Measurements from ENCODE around the gene UBE3C.
"Not testable (repeated sequence)": the region's sequence is repeated elsewhere in the genome, so short reads cannot be mapped to it uniquely, and the experiment has no call there.

The UBE3C gene

DNA sequence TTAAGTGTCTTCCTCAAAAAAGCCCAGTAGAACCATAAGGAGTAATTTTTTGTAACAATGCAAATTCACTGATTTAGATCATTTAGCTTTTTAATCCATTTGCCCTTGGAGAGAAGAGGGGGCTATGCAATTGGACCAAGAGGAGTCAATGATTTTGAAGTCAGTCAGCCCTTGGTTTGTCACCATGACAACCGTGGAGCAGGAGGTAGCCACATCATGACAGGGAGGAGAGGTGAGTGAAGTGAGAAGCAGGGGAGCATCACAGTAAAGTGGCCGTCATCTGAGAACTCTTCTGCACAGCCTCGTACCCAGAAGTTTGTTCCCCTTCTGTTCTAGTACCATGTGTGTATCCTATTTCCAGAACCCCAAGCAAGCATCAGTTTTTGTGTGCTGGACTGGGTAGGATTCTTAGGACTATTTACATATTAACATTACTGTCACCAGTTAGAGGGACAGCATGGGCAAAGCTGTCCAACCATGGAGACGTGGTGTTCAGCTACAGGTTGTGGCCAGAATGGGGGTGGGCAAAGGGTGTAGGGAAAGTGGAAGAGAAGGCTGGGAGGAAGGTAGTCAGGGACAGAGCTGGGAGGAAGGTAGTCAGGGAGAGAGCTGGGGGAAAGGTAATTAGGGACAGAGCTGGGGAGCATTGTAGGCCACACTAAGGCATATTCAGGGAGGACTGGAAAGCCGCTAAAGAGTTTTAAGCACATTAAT, 13.1 kb downstream of the UBE3C start:
- Histone ChIP-seq H3K4me1 (ENCODE audit: insufficient read depth, low read length) (peaks cover 16% of the 10 kb centered on the region), H3K27me3 (ENCODE audit: control insufficient read depth in 1 of 2, insufficient read depth in 2 of 2, low read length in 2 of 2) (no peaks in the 10 kb centered on the region)

GRCh38 chr7:157152391-157152937, 13.7 kb downstream of the UBE3C start:
- peaks cover 16% of the 10 kb centered on the region for H3K4me1 ChIP-seq (ENCODE audit: insufficient read depth, low read length)
- no peak overlapping the region for H3K9ac ChIP-seq (ENCODE audit: low read length)
- H3K27me3 ChIP-seq (ENCODE audit: control insufficient read depth in 1 of 2, insufficient read depth in 2 of 2, low read length in 2 of 2), result no peaks in the 10 kb centered on the region
- H3K36me3 ChIP-seq (ENCODE audit: insufficient read depth, low read length), result peaks cover 3% of the 10 kb centered on the region
- no peaks in the 10 kb centered on the region for H3K9me3 ChIP-seq (ENCODE audit: low read length)
- no peak overlapping the region for H3K4me3 ChIP-seq (ENCODE audit: low read depth in 1 of 2, low read length in 2 of 2)
- no peak overlapping the region for H3K27ac ChIP-seq (ENCODE audit: low read depth, low read length)

More for the DNA sequence above, 13.1 kb downstream of the UBE3C start:
- Histone ChIP-seq H3K9ac (ENCODE audit: low read length) (no peak overlapping the region), H3K36me3 (ENCODE audit: insufficient read depth, low read length) (peaks cover 3% of the 10 kb centered on the region), H3K9me3 (ENCODE audit: low read length) (no peaks in the 10 kb centered on the region), H3K27ac (ENCODE audit: low read depth, low read length) (no peak overlapping the region), H3K4me3 (ENCODE audit: low read depth in 1 of 2, low read length in 2 of 2) (no peak overlapping the region)

GRCh38 chr7:157153260-157153659, 14.5 kb downstream of the UBE3C start:
- peaks cover 3% of the 10 kb centered on the region for H3K36me3 ChIP-seq (ENCODE audit: insufficient read depth, low read length)
- H3K27ac ChIP-seq (ENCODE audit: low read depth, low read length), result no peak overlapping the region
- H3K4me1 ChIP-seq (ENCODE audit: insufficient read depth, low read length), result peaks cover 16% of the 10 kb centered on the region

DNA sequence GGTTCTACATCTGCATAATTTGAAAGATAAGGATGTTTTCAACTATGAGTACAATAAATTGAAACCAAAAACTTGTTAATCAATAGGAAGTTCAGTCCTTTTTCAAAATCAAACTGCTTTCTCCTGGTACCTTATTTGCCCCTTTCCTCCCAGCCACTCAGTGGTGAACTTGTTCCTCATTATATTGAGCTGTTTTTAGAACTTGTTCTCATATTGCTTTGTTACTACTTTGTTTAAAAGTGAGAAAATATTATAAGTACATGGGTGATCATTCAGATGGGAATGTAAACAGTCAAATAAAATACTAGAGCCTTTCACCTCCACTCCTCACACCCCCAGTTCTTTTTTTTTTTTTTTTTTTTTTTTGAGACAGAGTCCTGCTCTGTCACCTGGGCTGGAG, 17.2 kb downstream of the UBE3C start:
- peaks cover 6% of the 10 kb centered on the region for H3K4me1 ChIP-seq (ENCODE audit: insufficient read depth, low read length)
- H3K9me3 ChIP-seq (ENCODE audit: low read length), result no peaks in the 10 kb centered on the region
- H3K4me3 ChIP-seq (ENCODE audit: low read depth in 1 of 2, low read length in 2 of 2), result no peak overlapping the region
- no peak overlapping the region for H3K27ac ChIP-seq (ENCODE audit: low read depth, low read length)
- peaks cover 3% of the 10 kb centered on the region for H3K36me3 ChIP-seq (ENCODE audit: insufficient read depth, low read length)
- no peaks in the 10 kb centered on the region for H3K27me3 ChIP-seq (ENCODE audit: control insufficient read depth in 1 of 2, insufficient read depth in 2 of 2, low read length in 2 of 2)
- no peak overlapping the region for H3K9ac ChIP-seq (ENCODE audit: low read length)

More at GRCh38 chr7:157153260-157153659, 14.5 kb downstream of the UBE3C start:
- Histone ChIP-seq H3K27me3 (ENCODE audit: control insufficient read depth in 1 of 2, insufficient read depth in 2 of 2, low read length in 2 of 2) (no peaks in the 10 kb centered on the region), H3K9me3 (ENCODE audit: low read length) (no peaks in the 10 kb centered on the region), H3K4me3 (ENCODE audit: low read depth in 1 of 2, low read length in 2 of 2) (no peak overlapping the region), H3K9ac (ENCODE audit: low read length) (no peak overlapping the region)

DNA sequence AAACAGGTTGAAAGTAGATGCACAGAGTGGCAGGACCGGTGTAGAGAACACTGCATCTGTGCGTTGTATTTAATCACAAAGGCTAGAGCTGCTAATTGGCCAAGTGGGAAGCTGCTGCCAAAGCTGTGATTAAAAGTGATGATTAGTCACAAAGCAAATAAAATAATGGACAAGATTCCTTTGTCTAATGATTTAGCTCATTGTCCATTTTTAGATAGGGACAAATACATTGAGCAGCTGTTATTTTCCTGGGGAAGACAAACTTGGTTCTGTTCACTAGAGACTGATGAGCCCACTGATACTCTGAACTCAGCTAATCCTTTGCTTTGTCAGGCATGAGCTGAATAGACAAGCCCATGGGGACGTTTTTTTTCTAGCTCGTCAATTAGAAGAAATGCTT, 19.7 kb downstream of the UBE3C start:
- H3K36me3 ChIP-seq (ENCODE audit: insufficient read depth, low read length), result no peaks in the 10 kb centered on the region
- H3K27ac ChIP-seq (ENCODE audit: low read depth, low read length), result no peak overlapping the region
- no peak overlapping the region for H3K4me3 ChIP-seq (ENCODE audit: low read depth in 1 of 2, low read length in 2 of 2)
- H3K9ac ChIP-seq (ENCODE audit: low read length), result no peak overlapping the region
- no peaks in the 10 kb centered on the region for H3K9me3 ChIP-seq (ENCODE audit: low read length)
- no peaks in the 10 kb centered on the region for H3K4me1 ChIP-seq (ENCODE audit: insufficient read depth, low read length)
- no peaks in the 10 kb centered on the region for H3K27me3 ChIP-seq (ENCODE audit: control insufficient read depth in 1 of 2, insufficient read depth in 2 of 2, low read length in 2 of 2)

DNA sequence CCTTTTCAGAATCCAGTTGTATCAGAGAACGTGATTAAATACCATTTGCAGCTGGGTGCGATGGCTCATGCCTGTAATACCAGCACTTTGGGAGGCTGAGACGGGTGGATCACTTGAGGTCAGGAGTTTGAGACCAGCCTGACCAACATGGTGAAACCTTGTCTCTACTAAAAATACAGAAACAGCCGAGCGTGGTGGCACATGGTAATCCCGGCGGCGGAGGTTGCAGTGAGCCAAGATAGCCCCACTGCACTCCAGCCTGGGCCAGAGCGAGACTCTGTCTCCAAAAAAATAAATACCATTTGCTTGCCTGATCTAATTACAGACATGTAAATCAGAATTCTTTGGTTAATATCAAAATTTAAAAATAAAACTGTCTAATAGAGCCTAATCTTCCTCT, 20.8 kb downstream of the UBE3C start:
- not testable (repeated sequence) for H3K36me3 ChIP-seq (ENCODE audit: insufficient read depth, low read length); H3K4me3 ChIP-seq (ENCODE audit: low read depth in 1 of 2, low read length in 2 of 2); H3K4me1 ChIP-seq (ENCODE audit: insufficient read depth, low read length); H3K9me3 ChIP-seq (ENCODE audit: low read length); H3K27me3 ChIP-seq (ENCODE audit: control insufficient read depth in 1 of 2, insufficient read depth in 2 of 2, low read length in 2 of 2); H3K27ac ChIP-seq (ENCODE audit: low read depth, low read length); H3K9ac ChIP-seq (ENCODE audit: low read length)

GRCh38 chr7:157160433-157160832, 21.7 kb downstream of the UBE3C start:
- Histone ChIP-seq H3K27me3 (ENCODE audit: control insufficient read depth in 1 of 2, insufficient read depth in 2 of 2, low read length in 2 of 2) (no peaks in the 10 kb centered on the region), H3K9ac (ENCODE audit: low read length) (no peak overlapping the region), H3K9me3 (ENCODE audit: low read length) (no peaks in the 10 kb centered on the region), H3K27ac (ENCODE audit: low read depth, low read length) (no peak overlapping the region), H3K4me3 (ENCODE audit: low read depth in 1 of 2, low read length in 2 of 2) (no peak overlapping the region), H3K36me3 (ENCODE audit: insufficient read depth, low read length) (no peaks in the 10 kb centered on the region), H3K4me1 (ENCODE audit: insufficient read depth, low read length) (no peaks in the 10 kb centered on the region)

DNA sequence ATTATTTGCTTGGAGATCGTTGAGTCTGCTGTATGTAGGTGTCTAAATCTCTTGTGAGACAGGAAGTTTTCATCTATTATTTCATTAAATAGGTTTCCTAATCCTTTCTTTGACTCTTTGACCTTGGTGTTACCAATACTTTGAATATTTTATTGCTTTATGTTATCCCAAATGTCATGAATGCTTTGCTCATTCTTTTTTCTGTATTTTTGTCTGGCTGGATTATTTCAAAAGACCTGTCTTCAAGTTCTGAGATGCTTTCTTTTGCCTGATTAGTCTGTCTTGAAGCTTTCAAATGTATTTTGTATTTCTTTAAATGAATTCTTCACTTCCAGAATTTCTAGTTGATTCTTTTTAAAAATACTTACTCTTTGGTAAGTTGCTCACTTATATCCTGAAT, 27.3 kb downstream of the UBE3C start:
- no peak overlapping the region for H3K27ac ChIP-seq (ENCODE audit: low read depth, low read length)
- H3K4me3 ChIP-seq (ENCODE audit: low read depth in 1 of 2, low read length in 2 of 2), result no peak overlapping the region
- no peaks in the 10 kb centered on the region for H3K27me3 ChIP-seq (ENCODE audit: control insufficient read depth in 1 of 2, insufficient read depth in 2 of 2, low read length in 2 of 2)
- no peaks in the 10 kb centered on the region for H3K4me1 ChIP-seq (ENCODE audit: insufficient read depth, low read length)
- H3K36me3 ChIP-seq (ENCODE audit: insufficient read depth, low read length), result peaks cover 11% of the 10 kb centered on the region
- no peaks in the 10 kb centered on the region for H3K9me3 ChIP-seq (ENCODE audit: low read length)
- no peak overlapping the region for H3K9ac ChIP-seq (ENCODE audit: low read length)

- peaks cover 29% of the 10 kb centered on the region for H3K36me3 ChIP-seq (ENCODE audit: insufficient read depth, low read length)
Observed at GRCh38 chr7:157168571-157168970, 29.8 kb downstream of the UBE3C start.

GRCh38 chr7:157176771-157177170, 38.0 kb downstream of the UBE3C start:
- Histone ChIP-seq H3K9ac (ENCODE audit: low read length) (no peak overlapping the region), H3K36me3 (ENCODE audit: insufficient read depth, low read length) (peaks cover 54% of the 10 kb centered on the region)

More at GRCh38 chr7:157168571-157168970, 29.8 kb downstream of the UBE3C start:
- Histone ChIP-seq H3K27ac (ENCODE audit: low read depth, low read length) (no peak overlapping the region), H3K4me3 (ENCODE audit: low read depth in 1 of 2, low read length in 2 of 2) (no peak overlapping the region), H3K9ac (ENCODE audit: low read length) (no peak overlapping the region), H3K4me1 (ENCODE audit: insufficient read depth, low read length) (no peaks in the 10 kb centered on the region), H3K9me3 (ENCODE audit: low read length) (no peaks in the 10 kb centered on the region), H3K27me3 (ENCODE audit: control insufficient read depth in 1 of 2, insufficient read depth in 2 of 2, low read length in 2 of 2) (no peaks in the 10 kb centered on the region)

DNA sequence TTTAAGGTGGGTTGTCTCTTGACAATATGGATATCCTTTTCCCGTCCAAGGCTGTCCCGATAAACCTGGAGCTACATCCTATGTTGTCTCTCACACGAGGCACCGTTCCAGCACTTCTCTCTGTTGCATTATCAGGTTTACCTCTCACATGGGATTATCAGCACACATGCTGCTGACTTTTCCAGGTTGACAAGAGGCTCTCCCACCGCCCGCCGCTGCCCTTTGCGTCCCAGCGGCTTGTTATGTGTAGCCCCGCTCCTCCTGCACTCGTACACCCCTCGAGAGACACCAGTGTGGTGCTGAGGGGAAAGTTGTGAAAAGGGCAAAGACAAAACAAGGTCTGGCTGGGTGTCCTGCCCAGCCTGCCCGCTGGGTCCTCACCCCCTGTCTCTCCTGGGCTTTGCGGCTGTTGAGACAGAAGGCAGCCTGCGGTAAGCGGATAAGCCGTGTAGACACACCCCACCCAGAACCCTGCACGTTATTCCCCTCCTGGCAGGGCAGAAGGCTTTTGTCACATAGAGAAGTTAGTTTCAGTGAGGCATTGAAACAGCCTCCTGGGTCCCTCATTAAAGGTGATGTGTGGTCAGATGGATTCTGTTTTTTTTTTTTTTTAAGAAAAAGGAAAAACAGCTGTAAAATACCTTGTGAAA, 38.7 kb downstream of the UBE3C start:
- no peak overlapping the region for H3K4me3 ChIP-seq (ENCODE audit: low read depth in 1 of 2, low read length in 2 of 2)
- H3K9ac ChIP-seq (ENCODE audit: low read length), result no peak overlapping the region
- H3K4me1 ChIP-seq (ENCODE audit: insufficient read depth, low read length), result no peaks in the 10 kb centered on the region
- H3K27ac ChIP-seq (ENCODE audit: low read depth, low read length), result no peak overlapping the region
- peaks cover 52% of the 10 kb centered on the region for H3K36me3 ChIP-seq (ENCODE audit: insufficient read depth, low read length)
- no peaks in the 10 kb centered on the region for H3K9me3 ChIP-seq (ENCODE audit: low read length)
- no peaks in the 10 kb centered on the region for H3K27me3 ChIP-seq (ENCODE audit: control insufficient read depth in 1 of 2, insufficient read depth in 2 of 2, low read length in 2 of 2)

More at GRCh38 chr7:157176771-157177170, 38.0 kb downstream of the UBE3C start:
- Histone ChIP-seq H3K4me3 (ENCODE audit: low read depth in 1 of 2, low read length in 2 of 2) (no peak overlapping the region), H3K27me3 (ENCODE audit: control insufficient read depth in 1 of 2, insufficient read depth in 2 of 2, low read length in 2 of 2) (no peaks in the 10 kb centered on the region), H3K27ac (ENCODE audit: low read depth, low read length) (no peak overlapping the region), H3K4me1 (ENCODE audit: insufficient read depth, low read length) (no peaks in the 10 kb centered on the region), H3K9me3 (ENCODE audit: low read length) (no peaks in the 10 kb centered on the region)

Data from muscle layer of colon (tissue), 2 donors.